Bronchial epithelial cell (primary cell): Measurements from ENCODE around the gene RNF157. TPM values are rescaled to one million over a fixed set of nuclear protein-coding genes. Genes with fewer than 3 reads are reported as not detected.
A peak's percentile ranks its signal among the peaks of the same experiment; 100 is the strongest.

ENCODE experiments used
- DNase-seq: peaks from one replicate; pipeline ENCODE4 v3.0.0-alpha.2; 2010; ENCODE audit warnings: low read depth
- FAIRE-seq: peaks from 2 replicates; lab custom pipeline; 2011; peaks lifted over from hg19 to GRCh38; lab: Jason Lieb, UNC
- H3K27me3 ChIP-seq: 2 replicates; pipeline ENCODE4 v1.5.1; 2011; ENCODE audit warnings: low read length; ENCODE audit not compliant: control insufficient read depth, insufficient read depth
- H3K36me3 ChIP-seq: 2 replicates; pipeline ENCODE4 v1.5.1; 2011; ENCODE audit warnings: low read length; ENCODE audit not compliant: control insufficient read depth, insufficient read depth
- H3K4me3 ChIP-seq: 2 replicates; pipeline ENCODE4 v1.5.1; 2011; ENCODE audit warnings: mild to moderate bottlenecking, low read depth, low read length, control low read depth
- total RNA-seq: library from RNA; depleted of rRNA; stranded (reverse); fragments of >200 nt; gene quantifications from 2 replicates; pipeline ENCODE4 v1.2.1, GENCODE V29; 2014
- TF ChIP-seq, protein P1 (sequence below): IDR thresholded peaks from 2 replicates; pipeline ENCODE4 v1.5.1; 2011; ENCODE audit warnings: mild to moderate bottlenecking, moderate library complexity, low read length, control low read depth, inconsistent platforms; ENCODE audit not compliant: insufficient read depth, severe bottlenecking

RNF157 gene
- total RNA-seq, 1 donor from 2014 or later: not detected

- no peak for FAIRE-seq
- TF ChIP-seq, protein P1, sequence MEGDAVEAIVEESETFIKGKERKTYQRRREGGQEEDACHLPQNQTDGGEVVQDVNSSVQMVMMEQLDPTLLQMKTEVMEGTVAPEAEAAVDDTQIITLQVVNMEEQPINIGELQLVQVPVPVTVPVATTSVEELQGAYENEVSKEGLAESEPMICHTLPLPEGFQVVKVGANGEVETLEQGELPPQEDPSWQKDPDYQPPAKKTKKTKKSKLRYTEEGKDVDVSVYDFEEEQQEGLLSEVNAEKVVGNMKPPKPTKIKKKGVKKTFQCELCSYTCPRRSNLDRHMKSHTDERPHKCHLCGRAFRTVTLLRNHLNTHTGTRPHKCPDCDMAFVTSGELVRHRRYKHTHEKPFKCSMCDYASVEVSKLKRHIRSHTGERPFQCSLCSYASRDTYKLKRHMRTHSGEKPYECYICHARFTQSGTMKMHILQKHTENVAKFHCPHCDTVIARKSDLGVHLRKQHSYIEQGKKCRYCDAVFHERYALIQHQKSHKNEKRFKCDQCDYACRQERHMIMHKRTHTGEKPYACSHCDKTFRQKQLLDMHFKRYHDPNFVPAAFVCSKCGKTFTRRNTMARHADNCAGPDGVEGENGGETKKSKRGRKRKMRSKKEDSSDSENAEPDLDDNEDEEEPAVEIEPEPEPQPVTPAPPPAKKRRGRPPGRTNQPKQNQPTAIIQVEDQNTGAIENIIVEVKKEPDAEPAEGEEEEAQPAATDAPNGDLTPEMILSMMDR: no peak
- Histone ChIP-seq H3K4me3 (no peak overlapping the region), H3K27me3 (peaks cover 1% of the 10 kb centered on the region), H3K36me3 (no peaks in the 10 kb centered on the region)
- no peak for DNase-seq
These were observed 56.0 kb downstream of the RNF157 start for GRCh38 chr17:76184290-76184689.

DNA sequence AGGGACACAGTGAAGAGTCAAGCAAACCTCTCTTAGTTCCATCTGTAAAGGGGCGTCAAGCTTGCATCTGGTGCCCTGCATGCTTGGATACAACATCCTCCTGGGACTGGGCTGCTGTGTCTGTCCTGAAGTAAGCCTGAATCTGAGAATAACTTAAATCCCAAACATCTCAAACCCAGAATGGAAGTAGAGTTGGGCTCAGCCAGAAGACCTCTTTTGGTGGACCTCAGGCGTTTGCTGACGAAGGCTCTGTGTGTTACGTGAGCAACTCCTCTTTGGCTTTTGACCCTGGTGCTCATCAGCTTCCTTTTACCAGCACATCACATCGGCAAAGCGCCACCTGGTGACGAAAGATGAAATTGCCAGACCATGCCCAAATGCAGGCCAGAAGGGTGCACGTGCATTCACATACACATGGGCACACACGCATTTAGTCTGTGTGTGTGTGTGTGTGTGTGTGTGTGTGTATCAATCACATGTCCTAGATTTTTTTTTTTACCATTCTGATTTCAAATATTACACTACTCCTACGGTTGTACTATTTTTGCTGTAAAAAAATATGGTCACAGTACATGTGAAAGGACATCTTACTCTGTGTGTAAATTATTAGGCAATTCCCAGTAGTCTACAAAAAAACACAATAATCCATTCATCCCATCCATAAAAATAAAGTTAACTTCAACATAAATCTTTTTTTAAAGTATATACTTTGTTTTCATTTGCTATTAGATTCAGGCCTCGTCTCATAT, 58.1 kb downstream of the RNF157 start:
- Histone ChIP-seq H3K4me3 (no peak overlapping the region), H3K27me3 (no peaks in the 10 kb centered on the region), H3K36me3 (no peaks in the 10 kb centered on the region)
- DNase-seq (peak; percentile 82), FAIRE-seq (no peak)
- TF ChIP-seq, protein P1: peak; percentile 93

- TF ChIP-seq, protein P1: no peak
- no peak for FAIRE-seq
- DNase-seq: peak; percentile 19
- H3K36me3 ChIP-seq: no peaks in the 10 kb centered on the region
- H3K27me3 ChIP-seq: no peaks in the 10 kb centered on the region
- no peak overlapping the region for H3K4me3 ChIP-seq
These were observed 60.5 kb downstream of the RNF157 start for GRCh38 chr17:76179496-76180467.

DNA sequence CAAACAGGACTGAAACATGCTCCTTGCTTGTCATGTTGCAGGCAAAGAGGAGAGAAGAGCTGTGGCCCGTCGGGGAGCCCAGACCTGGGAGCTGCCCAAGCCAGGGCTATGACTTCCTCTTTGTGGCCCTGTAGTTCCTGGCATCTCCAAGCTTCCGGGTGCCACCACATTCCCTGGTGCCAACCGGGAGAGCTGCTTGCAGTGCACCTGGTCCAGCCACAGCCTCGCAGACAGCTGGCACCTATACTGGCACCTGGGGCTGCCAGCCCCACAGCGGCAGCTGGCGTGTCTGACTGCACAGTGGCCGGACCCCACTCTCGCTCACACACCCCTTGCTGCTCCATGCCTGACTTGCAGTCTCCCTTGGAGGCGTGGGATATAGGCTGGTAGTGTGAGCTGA, 62.2 kb downstream of the RNF157 start:
- TF ChIP-seq, protein P1: no peak

GRCh38 chr17:76176701-76177574, 63.4 kb downstream of the RNF157 start:
- no peak for FAIRE-seq
- TF ChIP-seq, protein P1: no peak
- Histone ChIP-seq H3K4me3 (no peak overlapping the region), H3K27me3 (no peaks in the 10 kb centered on the region), H3K36me3 (no peaks in the 10 kb centered on the region)
- DNase-seq: no peak

More for the DNA sequence above, 62.2 kb downstream of the RNF157 start:
- no peak overlapping the region for H3K4me3 ChIP-seq
- no peak for DNase-seq
- no peaks in the 10 kb centered on the region for H3K27me3 ChIP-seq
- FAIRE-seq: no peak
- no peaks in the 10 kb centered on the region for H3K36me3 ChIP-seq
